ENCODE measurements around the gene DAO. TPM values are rescaled to one million over a fixed set of nuclear protein-coding genes. Genes with fewer than 3 reads are reported as not detected.
"Not testable (repeated sequence)": the region's sequence is repeated elsewhere in the genome, so short reads cannot be mapped to it uniquely, and the experiment has no call there.

Gene DAO
- total RNA-seq, 1 donor from 2014 or later = 0.41 TPM

DNA sequence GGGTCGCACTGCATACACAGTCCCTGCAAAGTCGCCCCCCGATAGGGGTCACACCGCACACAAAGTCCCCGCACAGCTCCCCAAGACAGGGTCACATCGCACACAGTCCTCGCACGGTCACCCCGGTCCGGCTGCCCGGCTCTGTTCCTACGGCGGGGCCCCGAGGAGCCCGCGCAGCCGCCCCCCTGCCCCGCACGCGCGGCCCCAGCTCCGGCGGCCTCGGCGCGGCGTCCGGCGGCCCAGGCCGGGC is 22.8 kb upstream of the DAO start:
- peaks cover 62% of the 10 kb centered on the region for H3K4me1 Mint-ChIP-seq (ENCODE audit: unreplicated experiment)

DNA sequence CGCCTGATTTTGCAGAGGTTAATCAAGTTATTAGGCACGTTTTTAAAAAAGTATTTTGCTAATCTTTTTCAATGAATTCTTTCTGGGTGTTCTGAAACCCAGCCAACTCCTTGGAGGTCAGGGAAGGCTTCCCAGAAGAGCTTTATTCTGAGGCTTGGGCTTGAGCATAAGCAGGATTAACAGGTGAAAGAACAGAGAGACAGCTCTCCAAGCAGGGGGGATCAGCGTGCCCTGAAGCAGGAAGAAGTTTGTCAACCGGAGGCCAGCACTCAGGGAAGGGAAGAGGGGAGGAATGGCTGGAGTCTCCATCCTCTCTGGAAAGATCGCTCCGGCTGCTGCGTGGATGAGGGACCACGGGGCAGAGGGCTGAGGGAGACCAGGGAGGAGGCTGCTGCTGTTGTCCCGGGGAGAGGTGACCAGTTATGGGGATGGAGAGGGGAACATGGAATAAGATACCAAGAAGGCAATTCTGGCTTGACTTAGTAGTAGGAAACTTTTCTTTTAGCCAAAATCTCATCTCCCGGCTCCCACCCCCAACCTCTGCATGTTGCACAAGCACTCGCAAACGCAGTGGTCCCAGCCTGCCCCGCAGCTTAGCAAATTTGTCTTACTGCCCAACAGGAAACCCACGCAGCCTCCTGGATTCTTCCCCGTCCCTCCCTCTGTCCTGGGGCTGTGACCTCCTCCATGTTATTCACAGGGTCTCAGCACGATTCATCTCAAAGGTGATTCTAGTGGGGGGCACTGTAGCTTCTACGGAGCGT is 21.4 kb upstream of the DAO start:
- peaks cover 24% of the 10 kb centered on the region for H3K36me3 Mint-ChIP-seq (ENCODE audit: low read depth, unreplicated experiment)
- DNase-seq (ENCODE audit: low spot score) = no peak
- H3K27me3 Mint-ChIP-seq (ENCODE audit: unreplicated experiment) = peaks cover 18% of the 10 kb centered on the region
- no peaks in the 10 kb centered on the region for H3K9me3 Mint-ChIP-seq (ENCODE audit: unreplicated experiment)
- H3K4me3 Mint-ChIP-seq (ENCODE audit: unreplicated experiment) = peak overlapping the region; percentile 79
- peaks cover 52% of the 10 kb centered on the region for H3K4me1 Mint-ChIP-seq (ENCODE audit: unreplicated experiment)
- H3K27ac Mint-ChIP-seq (ENCODE audit: unreplicated experiment) = peak overlapping the region; percentile 67
- TF ChIP-seq, protein P1, sequence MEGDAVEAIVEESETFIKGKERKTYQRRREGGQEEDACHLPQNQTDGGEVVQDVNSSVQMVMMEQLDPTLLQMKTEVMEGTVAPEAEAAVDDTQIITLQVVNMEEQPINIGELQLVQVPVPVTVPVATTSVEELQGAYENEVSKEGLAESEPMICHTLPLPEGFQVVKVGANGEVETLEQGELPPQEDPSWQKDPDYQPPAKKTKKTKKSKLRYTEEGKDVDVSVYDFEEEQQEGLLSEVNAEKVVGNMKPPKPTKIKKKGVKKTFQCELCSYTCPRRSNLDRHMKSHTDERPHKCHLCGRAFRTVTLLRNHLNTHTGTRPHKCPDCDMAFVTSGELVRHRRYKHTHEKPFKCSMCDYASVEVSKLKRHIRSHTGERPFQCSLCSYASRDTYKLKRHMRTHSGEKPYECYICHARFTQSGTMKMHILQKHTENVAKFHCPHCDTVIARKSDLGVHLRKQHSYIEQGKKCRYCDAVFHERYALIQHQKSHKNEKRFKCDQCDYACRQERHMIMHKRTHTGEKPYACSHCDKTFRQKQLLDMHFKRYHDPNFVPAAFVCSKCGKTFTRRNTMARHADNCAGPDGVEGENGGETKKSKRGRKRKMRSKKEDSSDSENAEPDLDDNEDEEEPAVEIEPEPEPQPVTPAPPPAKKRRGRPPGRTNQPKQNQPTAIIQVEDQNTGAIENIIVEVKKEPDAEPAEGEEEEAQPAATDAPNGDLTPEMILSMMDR (IDR thresholded peaks at IDR 0.05; ENCODE audit: unreplicated experiment) = no peak

More for the DNA sequence above, 22.8 kb upstream of the DAO start:
- Mint-ChIP-seq H3K27me3 (ENCODE audit: unreplicated experiment) (peaks cover 16% of the 10 kb centered on the region), H3K27ac (ENCODE audit: unreplicated experiment) (peak overlapping the region; percentile 93), H3K4me3 (ENCODE audit: unreplicated experiment) (peak overlapping the region; percentile 98), H3K36me3 (ENCODE audit: low read depth, unreplicated experiment) (peaks cover 28% of the 10 kb centered on the region), H3K9me3 (ENCODE audit: unreplicated experiment) (no peaks in the 10 kb centered on the region)
- DNase-seq (ENCODE audit: low spot score) = no peak
- TF ChIP-seq, protein P1 (IDR thresholded peaks at IDR 0.05; ENCODE audit: unreplicated experiment) = no peak

DNA sequence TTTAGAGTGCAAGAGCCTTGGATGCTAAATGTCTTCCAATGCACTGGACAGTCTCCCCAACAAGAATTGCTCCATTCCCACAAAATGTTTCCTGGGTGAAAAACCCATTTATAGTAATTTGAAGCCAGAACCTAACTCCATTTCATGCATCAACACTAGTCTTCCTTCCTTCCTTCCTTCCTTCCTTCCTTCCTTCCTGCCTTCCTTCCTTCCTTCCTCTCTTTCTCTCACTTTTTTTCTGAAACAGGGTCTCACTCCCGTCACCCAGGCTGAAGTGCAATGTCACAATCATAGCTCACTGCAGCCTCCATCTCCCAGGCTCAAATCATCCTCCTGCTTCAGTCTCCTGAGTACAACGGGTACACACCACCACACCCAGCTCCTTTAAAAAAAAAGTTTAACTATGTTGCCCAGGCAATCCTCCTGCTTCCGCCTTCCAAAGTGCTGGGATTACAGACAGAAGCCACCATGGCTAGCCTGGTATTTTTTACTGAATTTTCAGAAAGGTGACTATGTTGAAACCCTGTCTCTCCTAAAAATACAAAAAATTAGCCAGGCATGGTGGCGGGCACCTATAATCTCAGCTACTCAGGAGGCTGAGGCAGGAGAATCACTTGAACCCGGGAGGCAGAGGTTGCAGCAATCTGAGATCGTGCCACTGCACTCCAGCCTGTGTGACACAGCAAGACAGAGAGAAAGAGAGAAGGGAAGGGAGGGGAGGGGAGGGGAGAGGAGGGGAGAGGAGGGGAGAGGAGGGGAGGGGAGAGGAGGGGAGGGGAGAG is 20.6 kb upstream of the DAO start:
- peaks cover 44% of the 10 kb centered on the region for H3K4me1 Mint-ChIP-seq (ENCODE audit: unreplicated experiment)
- H3K4me3 Mint-ChIP-seq (ENCODE audit: unreplicated experiment) = peak overlapping the region; percentile 79
- H3K27me3 Mint-ChIP-seq (ENCODE audit: unreplicated experiment) = peaks cover 18% of the 10 kb centered on the region
- not testable (repeated sequence) for DNase-seq (ENCODE audit: low spot score); H3K9me3 Mint-ChIP-seq (ENCODE audit: unreplicated experiment)
- peak overlapping the region; percentile 63 for H3K27ac Mint-ChIP-seq (ENCODE audit: unreplicated experiment)
- H3K36me3 Mint-ChIP-seq (ENCODE audit: low read depth, unreplicated experiment) = peaks cover 17% of the 10 kb centered on the region

DNA sequence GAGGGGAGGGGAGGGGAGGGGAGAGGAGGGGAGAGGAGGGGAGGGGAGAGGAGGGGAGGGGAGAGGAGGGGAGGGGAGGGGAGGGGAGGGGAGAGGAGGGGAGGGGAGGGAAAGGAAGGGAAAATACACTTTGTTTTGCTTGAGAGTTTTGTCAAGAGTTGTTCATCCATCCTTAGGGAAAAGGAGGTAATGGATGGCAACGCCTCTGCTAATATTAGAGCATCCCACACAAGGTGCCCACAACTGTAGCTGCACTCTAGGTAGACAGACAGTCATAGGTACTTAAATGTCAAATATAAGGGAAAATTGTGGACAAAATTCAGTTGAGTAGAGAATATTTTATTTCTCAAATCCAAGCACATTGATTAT is 20.0 kb upstream of the DAO start:
- Mint-ChIP-seq H3K27ac (ENCODE audit: unreplicated experiment) (no peak overlapping the region), H3K4me3 (ENCODE audit: unreplicated experiment) (no peak overlapping the region), H3K4me1 (ENCODE audit: unreplicated experiment) (peaks cover 39% of the 10 kb centered on the region), H3K9me3 (ENCODE audit: unreplicated experiment) (no peaks in the 10 kb centered on the region), H3K27me3 (ENCODE audit: unreplicated experiment) (peaks cover 17% of the 10 kb centered on the region), H3K36me3 (ENCODE audit: low read depth, unreplicated experiment) (peaks cover 15% of the 10 kb centered on the region)
- TF ChIP-seq, protein P1 (IDR thresholded peaks at IDR 0.05; ENCODE audit: unreplicated experiment) = no peak
- DNase-seq (ENCODE audit: low spot score) = no peak

DNA sequence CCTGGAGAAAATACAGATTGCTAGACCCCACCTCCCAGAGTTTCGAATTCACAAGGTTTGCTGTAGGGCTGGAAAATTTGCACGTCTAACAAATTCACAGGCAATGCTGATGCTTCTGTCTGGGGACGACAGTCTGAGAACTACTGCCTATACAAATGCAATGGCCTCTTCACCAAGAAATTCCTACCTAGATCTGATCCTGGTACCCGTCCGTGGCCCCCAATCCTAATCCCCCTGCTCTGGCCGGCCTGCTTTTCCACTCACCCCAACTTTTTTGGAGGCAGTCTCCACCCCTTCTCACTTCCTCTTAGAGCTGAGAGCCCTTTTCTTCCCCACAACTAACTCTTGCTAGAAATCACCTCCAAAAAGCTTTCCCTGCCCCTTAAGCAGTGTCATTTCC is 19.4 kb upstream of the DAO start:
- Mint-ChIP-seq H3K9me3 (ENCODE audit: unreplicated experiment) (no peaks in the 10 kb centered on the region), H3K4me1 (ENCODE audit: unreplicated experiment) (peaks cover 34% of the 10 kb centered on the region), H3K27ac (ENCODE audit: unreplicated experiment) (no peak overlapping the region), H3K27me3 (ENCODE audit: unreplicated experiment) (peaks cover 13% of the 10 kb centered on the region), H3K4me3 (ENCODE audit: unreplicated experiment) (no peak overlapping the region), H3K36me3 (ENCODE audit: low read depth, unreplicated experiment) (peaks cover 10% of the 10 kb centered on the region)
- no peak for DNase-seq (ENCODE audit: low spot score)
- TF ChIP-seq, protein P1 (IDR thresholded peaks at IDR 0.05; ENCODE audit: unreplicated experiment) = no peak

Measured in endothelial cell (in vitro differentiated cells).